Measurements from ENCODE around the gene DNAH5. TPM values are rescaled to one million over a fixed set of nuclear protein-coding genes. Genes with fewer than 3 reads are reported as not detected.
"Not testable (repeated sequence)": the region's sequence is repeated elsewhere in the genome, so short reads cannot be mapped to it uniquely, and the experiment has no call there.

The DNAH5 gene
- 0.34 TPM for polyA plus RNA-seq
- long read RNA-seq, donor 1: 0 reads
- long read RNA-seq, donor 2: 0 reads
- long read RNA-seq, donor 3: 0 reads
- long read RNA-seq, donor 4: 0 reads
- long read RNA-seq, donor 5: 0 reads
- long read RNA-seq, donor 6: 0 reads
- long read RNA-seq, donor 7: 0 reads
- long read RNA-seq, donor 8: 0 reads
- long read RNA-seq, donor 9: 0 reads
- long read RNA-seq, donor 10: 0 reads
- long read RNA-seq, donor 11: 0 reads

DNA sequence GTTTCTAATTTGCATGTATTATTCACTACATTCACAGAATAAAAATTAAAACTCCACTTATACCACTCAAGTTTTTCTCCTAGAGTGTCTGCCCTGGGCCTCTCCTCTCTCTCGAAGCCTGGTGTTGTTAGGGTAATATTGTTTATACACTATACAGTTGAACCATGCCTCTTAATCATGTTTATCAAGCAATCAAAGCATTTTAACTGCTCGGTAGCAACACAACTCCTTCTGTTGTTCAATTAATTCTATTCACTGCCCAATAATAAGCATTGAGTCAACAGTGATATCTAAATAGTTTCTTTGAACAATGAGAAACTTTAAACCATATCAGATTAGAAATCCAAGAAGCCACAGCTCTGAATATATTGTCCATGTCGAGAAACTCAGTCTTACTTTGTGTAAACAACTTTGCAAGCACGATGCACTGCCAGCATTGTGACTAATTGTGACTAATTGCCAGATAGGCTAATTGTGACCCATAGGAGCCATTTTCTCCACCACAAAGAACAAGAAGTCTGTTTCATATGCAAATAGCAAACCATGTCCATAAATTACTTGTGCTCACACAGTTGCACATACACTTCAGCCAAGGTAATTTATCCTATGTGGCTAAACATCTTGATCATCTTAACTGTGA lies at the start of gene DNAH5:
Gene DNAH5, minus strand, starts transcription at position 129 of the 640 bp plus-strand sequence. CDS start 250 bp downstream, outside the sequence.
- DNase-seq: no peak
- Histone ChIP-seq H3K27ac (ENCODE audit: low read length) (no peak within 1 kb of the TSS), H3K27me3 (ENCODE audit: control insufficient read depth, insufficient read depth, low read length) (peaks cover 2% of the 10 kb centered on the region), H3K36me3 (ENCODE audit: control insufficient read depth, insufficient read depth, low read length) (no peaks in the 10 kb centered on the region), H3K4me1 (ENCODE audit: control insufficient read depth, insufficient read depth, low read length) (no peaks in the 10 kb centered on the region), H3K9me3 (ENCODE audit: control insufficient read depth, low read depth, low read length) (no peaks in the 10 kb centered on the region), H3K4me3 (ENCODE audit: low read length) (no peak within 1 kb of the TSS)
- WGBS (ENCODE audit: insufficient coverage, low lambda C conversion rate): no CpG with 5 or more reads among the region's 4 CpGs

DNA sequence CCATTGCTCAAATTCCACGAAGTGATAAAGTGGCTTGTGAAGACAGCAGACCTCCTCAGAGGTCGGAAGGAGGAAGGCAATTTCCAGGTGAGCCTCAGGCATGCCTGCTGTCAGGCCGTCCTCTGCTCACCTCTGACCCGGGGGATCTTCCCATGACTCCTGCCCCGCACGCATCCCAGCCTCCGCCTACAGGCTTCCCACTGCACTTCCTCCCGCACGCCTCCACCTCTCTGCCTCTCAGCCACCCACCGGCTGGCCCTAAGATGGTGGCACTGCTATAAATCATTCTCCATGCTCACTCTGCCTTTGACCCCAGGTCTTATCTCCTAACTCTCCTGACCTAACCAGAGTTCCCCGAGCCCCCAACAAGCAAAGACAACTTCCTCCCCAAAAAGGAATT lies 49.4 kb upstream of the DNAH5 start:
- Histone ChIP-seq H3K27me3 (ENCODE audit: control insufficient read depth, insufficient read depth, low read length) (peaks cover 20% of the 10 kb centered on the region), H3K36me3 (ENCODE audit: control insufficient read depth, insufficient read depth, low read length) (no peaks in the 10 kb centered on the region), H3K9me3 (ENCODE audit: control insufficient read depth, low read depth, low read length) (no peaks in the 10 kb centered on the region), H3K4me1 (ENCODE audit: control insufficient read depth, insufficient read depth, low read length) (no peaks in the 10 kb centered on the region), H3K27ac (ENCODE audit: low read length) (no peak overlapping the region), H3K4me3 (ENCODE audit: low read length) (no peak overlapping the region)
- DNase-seq: no peak
- no CpG with 5 or more reads among the region's 11 CpGs for WGBS (ENCODE audit: insufficient coverage, low lambda C conversion rate)

DNA sequence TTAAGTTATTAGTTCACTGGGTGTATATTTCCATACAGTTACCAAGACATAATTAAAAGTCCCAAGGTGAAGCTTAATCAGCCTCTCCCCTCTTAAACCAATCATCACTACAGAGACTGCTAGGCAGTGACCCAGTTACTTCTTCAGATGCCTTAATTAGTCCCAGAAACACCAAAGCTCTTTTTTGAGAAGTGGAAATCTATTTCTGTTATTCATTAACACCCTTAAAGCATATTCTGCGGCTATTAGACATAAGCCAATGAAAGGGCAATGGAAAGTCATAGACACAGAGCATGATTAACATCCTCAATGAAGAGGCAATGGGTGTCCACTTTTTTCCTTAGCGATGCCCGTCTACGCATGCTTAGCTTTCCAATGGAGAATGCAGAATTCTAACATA lies 48.3 kb upstream of the DNAH5 start:
- no peaks in the 10 kb centered on the region for H3K4me1 ChIP-seq (ENCODE audit: control insufficient read depth, insufficient read depth, low read length)
- no peak overlapping the region for H3K27ac ChIP-seq (ENCODE audit: low read length)
- no CpG with 5 or more reads among the region's 4 CpGs for WGBS (ENCODE audit: insufficient coverage, low lambda C conversion rate)
- no peak overlapping the region for H3K4me3 ChIP-seq (ENCODE audit: low read length)
- DNase-seq: no peak
- H3K27me3 ChIP-seq (ENCODE audit: control insufficient read depth, insufficient read depth, low read length): peaks cover 20% of the 10 kb centered on the region
- no peaks in the 10 kb centered on the region for H3K9me3 ChIP-seq (ENCODE audit: control insufficient read depth, low read depth, low read length)
- H3K36me3 ChIP-seq (ENCODE audit: control insufficient read depth, insufficient read depth, low read length): no peaks in the 10 kb centered on the region

- Histone ChIP-seq H3K4me3 (ENCODE audit: low read length) (no peak overlapping the region), H3K4me1 (ENCODE audit: control insufficient read depth, insufficient read depth, low read length) (no peaks in the 10 kb centered on the region), H3K27ac (ENCODE audit: low read length) (no peak overlapping the region), H3K36me3 (ENCODE audit: control insufficient read depth, insufficient read depth, low read length) (no peaks in the 10 kb centered on the region), H3K27me3 (ENCODE audit: control insufficient read depth, insufficient read depth, low read length) (peaks cover 20% of the 10 kb centered on the region), H3K9me3 (ENCODE audit: control insufficient read depth, low read depth, low read length) (no peaks in the 10 kb centered on the region)
- 46% methylated on average over 3 of the region's 3 CpGs for WGBS (ENCODE audit: insufficient coverage, low lambda C conversion rate)
- no peak for DNase-seq
Observed at GRCh38 chr5:13991365-13991764, 46.9 kb upstream of the DNAH5 start.

DNA sequence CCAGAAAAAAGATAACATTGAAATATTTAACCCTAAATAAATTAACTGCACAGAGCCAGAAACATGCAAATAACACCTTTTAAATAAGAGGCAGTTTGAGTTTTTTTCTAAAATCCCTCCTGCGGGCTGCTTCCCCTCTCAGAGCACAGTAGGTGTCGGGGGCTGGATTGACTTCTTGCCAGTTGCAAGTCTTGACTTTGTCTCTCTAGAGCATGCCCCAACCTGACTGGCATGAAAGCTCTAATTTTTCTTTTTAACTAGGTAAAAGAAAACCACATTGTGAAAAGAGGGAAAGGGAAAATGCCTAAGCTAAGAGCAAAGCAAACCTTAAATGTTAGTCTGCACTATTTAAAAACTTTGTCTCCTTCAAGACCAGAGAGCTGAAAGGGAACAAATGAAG lies 46.4 kb upstream of the DNAH5 start:
- peaks cover 20% of the 10 kb centered on the region for H3K27me3 ChIP-seq (ENCODE audit: control insufficient read depth, insufficient read depth, low read length)
- no peaks in the 10 kb centered on the region for H3K36me3 ChIP-seq (ENCODE audit: control insufficient read depth, insufficient read depth, low read length)
- DNase-seq: no peak
- WGBS (ENCODE audit: insufficient coverage, low lambda C conversion rate): 80% methylated on average over 1 of the region's 2 CpGs
- no peaks in the 10 kb centered on the region for H3K4me1 ChIP-seq (ENCODE audit: control insufficient read depth, insufficient read depth, low read length)
- H3K9me3 ChIP-seq (ENCODE audit: control insufficient read depth, low read depth, low read length): no peaks in the 10 kb centered on the region
- no peak overlapping the region for H3K4me3 ChIP-seq (ENCODE audit: low read length)
- no peak overlapping the region for H3K27ac ChIP-seq (ENCODE audit: low read length)

DNA sequence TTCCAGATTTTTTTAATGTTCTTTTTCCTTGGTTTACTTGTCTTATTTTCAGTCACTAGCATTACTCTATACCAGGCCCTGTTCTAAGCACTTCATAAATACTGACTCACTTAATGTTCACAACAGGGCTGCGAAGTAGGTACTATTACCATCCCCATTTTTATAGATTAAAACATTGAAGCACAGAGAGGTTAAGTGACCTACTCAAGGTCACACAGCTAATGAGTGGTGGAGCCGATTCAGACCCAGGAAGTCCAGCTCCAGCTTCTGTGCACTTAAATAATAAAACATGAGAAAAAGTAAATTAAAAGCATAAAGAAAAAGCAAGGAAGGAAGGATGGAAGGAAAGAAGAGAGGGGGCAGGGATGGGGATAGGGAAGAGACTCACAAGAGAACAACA lies 45.3 kb upstream of the DNAH5 start:
- Histone ChIP-seq H3K9me3 (ENCODE audit: control insufficient read depth, low read depth, low read length) (no peaks in the 10 kb centered on the region), H3K4me1 (ENCODE audit: control insufficient read depth, insufficient read depth, low read length) (no peaks in the 10 kb centered on the region), H3K27ac (ENCODE audit: low read length) (no peak overlapping the region), H3K36me3 (ENCODE audit: control insufficient read depth, insufficient read depth, low read length) (no peaks in the 10 kb centered on the region), H3K4me3 (ENCODE audit: low read length) (no peak overlapping the region), H3K27me3 (ENCODE audit: control insufficient read depth, insufficient read depth, low read length) (peaks cover 16% of the 10 kb centered on the region)
- WGBS (ENCODE audit: insufficient coverage, low lambda C conversion rate): no CpG with 5 or more reads among the region's 2 CpGs
- no peak for DNase-seq

GRCh38 chr5:13987843-13988464 lies 43.5 kb upstream of the DNAH5 start:
- H3K27me3 ChIP-seq (ENCODE audit: control insufficient read depth, insufficient read depth, low read length): peaks cover 6% of the 10 kb centered on the region
- H3K36me3 ChIP-seq (ENCODE audit: control insufficient read depth, insufficient read depth, low read length): no peaks in the 10 kb centered on the region
- H3K4me1 ChIP-seq (ENCODE audit: control insufficient read depth, insufficient read depth, low read length): no peaks in the 10 kb centered on the region
- WGBS (ENCODE audit: insufficient coverage, low lambda C conversion rate): no CpG with 5 or more reads among the region's 7 CpGs
- DNase-seq: no peak
- no peak overlapping the region for H3K4me3 ChIP-seq (ENCODE audit: low read length)
- no peak overlapping the region for H3K27ac ChIP-seq (ENCODE audit: low read length)
- H3K9me3 ChIP-seq (ENCODE audit: control insufficient read depth, low read depth, low read length): no peaks in the 10 kb centered on the region

DNA sequence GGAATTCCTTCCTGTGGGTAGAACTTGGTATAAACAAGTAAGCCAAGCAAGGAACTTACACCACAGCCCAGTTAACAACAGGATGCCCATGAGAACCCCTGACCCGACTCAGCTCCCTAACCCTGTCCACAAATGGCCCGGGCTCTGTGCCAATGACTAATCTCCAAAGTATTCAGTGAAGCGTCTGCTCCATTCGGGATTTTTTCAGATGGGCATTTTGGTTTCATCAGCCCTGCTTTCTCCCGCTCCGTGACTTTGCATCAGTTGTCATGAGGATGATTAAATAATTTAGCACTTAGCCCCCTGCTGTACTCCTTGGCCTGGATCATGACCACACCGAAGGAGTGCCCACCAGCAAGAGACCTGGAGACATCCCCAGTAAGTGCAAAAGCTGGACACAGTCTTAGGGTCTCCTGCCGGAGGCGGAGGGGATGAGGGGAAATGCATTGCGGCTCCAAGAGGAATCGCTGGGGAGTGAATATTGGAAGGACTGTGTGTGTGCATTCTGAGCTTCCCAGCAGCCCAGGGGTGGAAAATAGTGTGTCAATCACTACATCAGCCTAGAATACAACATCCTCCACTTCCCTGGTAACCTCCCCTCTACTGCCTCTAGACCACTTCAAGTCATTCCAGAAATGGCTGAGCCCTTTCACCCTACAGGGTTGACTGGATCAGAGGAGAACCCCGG lies 41.4 kb upstream of the DNAH5 start:
- Histone ChIP-seq H3K27ac (ENCODE audit: low read length) (no peak overlapping the region), H3K9me3 (ENCODE audit: control insufficient read depth, low read depth, low read length) (no peaks in the 10 kb centered on the region), H3K36me3 (ENCODE audit: control insufficient read depth, insufficient read depth, low read length) (no peaks in the 10 kb centered on the region), H3K4me3 (ENCODE audit: low read length) (no peak overlapping the region), H3K4me1 (ENCODE audit: control insufficient read depth, insufficient read depth, low read length) (no peaks in the 10 kb centered on the region), H3K27me3 (ENCODE audit: control insufficient read depth, insufficient read depth, low read length) (peaks cover under 1% of the 10 kb centered on the region)
- WGBS (ENCODE audit: insufficient coverage, low lambda C conversion rate): 90% methylated on average over 2 of the region's 12 CpGs
- no peak for DNase-seq

- not testable (repeated sequence) for H3K36me3 ChIP-seq (ENCODE audit: control insufficient read depth, insufficient read depth, low read length); H3K27ac ChIP-seq (ENCODE audit: low read length); H3K4me1 ChIP-seq (ENCODE audit: control insufficient read depth, insufficient read depth, low read length); H3K4me3 ChIP-seq (ENCODE audit: low read length); H3K27me3 ChIP-seq (ENCODE audit: control insufficient read depth, insufficient read depth, low read length); DNase-seq; H3K9me3 ChIP-seq (ENCODE audit: control insufficient read depth, low read depth, low read length)
- WGBS (ENCODE audit: insufficient coverage, low lambda C conversion rate): no CpG with 5 or more reads among the region's 5 CpGs
Observed at GRCh38 chr5:13984888-13985287, 40.4 kb upstream of the DNAH5 start.

Data from large intestine (tissue), 12 donors.